WTC11 (cell line): Measurements from ENCODE around the gene DMRTB1.

Experiments used
- CBFB ChIP-seq: sonication (generic); formaldehyde crosslinking; IDR thresholded peaks from 2 replicates; pipeline ENCODE4 v1.8.1; 2022; ENCODE audit warnings: mild to moderate bottlenecking, low read depth, missing genetic modification reagents
- CREB1 ChIP-seq: sonication (generic); formaldehyde crosslinking; IDR thresholded peaks from 2 replicates; pipeline ENCODE4 v1.8.0; 2023; ENCODE audit warnings: mild to moderate bottlenecking, missing genetic modification reagents
- IRF2 ChIP-seq: sonication (generic); formaldehyde crosslinking; IDR thresholded peaks from 2 replicates; pipeline ENCODE4 v1.8.0; 2022; ENCODE audit warnings: low read depth, missing genetic modification reagents, borderline replicate concordance
- SMAD4 ChIP-seq: sonication (generic); formaldehyde crosslinking; IDR thresholded peaks from 2 replicates; pipeline ENCODE4 v1.8.0; 2022; ENCODE audit warnings: mild to moderate bottlenecking, missing genetic modification reagents
- SP1 ChIP-seq: sonication (generic); formaldehyde crosslinking; conservative IDR thresholded peaks from 2 replicates; pipeline ENCODE4 v1.8.1; 2022; ENCODE audit warnings: missing genetic modification reagents
- TF ChIP-seq, protein P1 (sequence below): fragments of 200-600 bp; IDR thresholded peaks from 2 replicates; pipeline ENCODE4 v1.8.0; 2022; ENCODE audit warnings: antibody characterized with exemption
- TF ChIP-seq, protein P2 (sequence below): sonication (generic); formaldehyde crosslinking; IDR thresholded peaks from 2 replicates; pipeline ENCODE4 v1.8.1; 2022; ENCODE audit warnings: low read depth, missing genetic modification reagents, borderline replicate concordance
- TF ChIP-seq, protein P3 (sequence below): sonication (generic); formaldehyde crosslinking; IDR thresholded peaks from 2 replicates; pipeline ENCODE4 v1.8.1; 2023; ENCODE audit warnings: mild to moderate bottlenecking, missing genetic modification reagents
- TF ChIP-seq, protein P4 (sequence below): fragments of 250-450 bp; sonication (Bioruptor Pico); IDR thresholded peaks from 2 replicates; pipeline ENCODE4 v2.1.2; 2022; ENCODE audit warnings: mild to moderate bottlenecking, moderate library complexity
- TF ChIP-seq, protein P5 (sequence below): sonication (generic); formaldehyde crosslinking; IDR thresholded peaks from 2 replicates; pipeline ENCODE4 v1.8.0; 2022; ENCODE audit warnings: missing genetic modification reagents

DNA sequence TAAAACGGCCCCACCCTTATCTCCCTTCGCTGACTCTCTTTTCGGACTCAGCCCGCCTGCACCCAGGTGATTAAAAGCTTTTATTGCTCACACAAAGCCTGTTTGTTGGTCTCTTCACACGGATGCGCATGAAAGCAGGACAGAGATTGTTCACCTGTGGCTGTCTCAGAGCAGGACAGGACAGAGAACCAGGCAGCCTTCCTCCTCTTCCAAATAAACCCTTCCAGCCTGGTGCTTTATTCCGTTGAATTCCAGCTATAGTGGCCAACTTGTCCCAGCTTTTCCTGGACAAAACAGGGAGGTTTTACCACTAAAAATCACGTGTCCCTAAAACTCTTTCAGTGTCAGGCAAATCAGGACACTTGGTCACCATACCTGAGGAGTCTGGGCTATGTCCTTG is 9.5 kb upstream of the DMRTB1 start:
- no peak for TF ChIP-seq SP1
- TF ChIP-seq, protein P1, sequence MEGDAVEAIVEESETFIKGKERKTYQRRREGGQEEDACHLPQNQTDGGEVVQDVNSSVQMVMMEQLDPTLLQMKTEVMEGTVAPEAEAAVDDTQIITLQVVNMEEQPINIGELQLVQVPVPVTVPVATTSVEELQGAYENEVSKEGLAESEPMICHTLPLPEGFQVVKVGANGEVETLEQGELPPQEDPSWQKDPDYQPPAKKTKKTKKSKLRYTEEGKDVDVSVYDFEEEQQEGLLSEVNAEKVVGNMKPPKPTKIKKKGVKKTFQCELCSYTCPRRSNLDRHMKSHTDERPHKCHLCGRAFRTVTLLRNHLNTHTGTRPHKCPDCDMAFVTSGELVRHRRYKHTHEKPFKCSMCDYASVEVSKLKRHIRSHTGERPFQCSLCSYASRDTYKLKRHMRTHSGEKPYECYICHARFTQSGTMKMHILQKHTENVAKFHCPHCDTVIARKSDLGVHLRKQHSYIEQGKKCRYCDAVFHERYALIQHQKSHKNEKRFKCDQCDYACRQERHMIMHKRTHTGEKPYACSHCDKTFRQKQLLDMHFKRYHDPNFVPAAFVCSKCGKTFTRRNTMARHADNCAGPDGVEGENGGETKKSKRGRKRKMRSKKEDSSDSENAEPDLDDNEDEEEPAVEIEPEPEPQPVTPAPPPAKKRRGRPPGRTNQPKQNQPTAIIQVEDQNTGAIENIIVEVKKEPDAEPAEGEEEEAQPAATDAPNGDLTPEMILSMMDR: no peak
- TF ChIP-seq IRF2 (CRISPR knock-in tag): no peak
- TF ChIP-seq, protein P2, sequence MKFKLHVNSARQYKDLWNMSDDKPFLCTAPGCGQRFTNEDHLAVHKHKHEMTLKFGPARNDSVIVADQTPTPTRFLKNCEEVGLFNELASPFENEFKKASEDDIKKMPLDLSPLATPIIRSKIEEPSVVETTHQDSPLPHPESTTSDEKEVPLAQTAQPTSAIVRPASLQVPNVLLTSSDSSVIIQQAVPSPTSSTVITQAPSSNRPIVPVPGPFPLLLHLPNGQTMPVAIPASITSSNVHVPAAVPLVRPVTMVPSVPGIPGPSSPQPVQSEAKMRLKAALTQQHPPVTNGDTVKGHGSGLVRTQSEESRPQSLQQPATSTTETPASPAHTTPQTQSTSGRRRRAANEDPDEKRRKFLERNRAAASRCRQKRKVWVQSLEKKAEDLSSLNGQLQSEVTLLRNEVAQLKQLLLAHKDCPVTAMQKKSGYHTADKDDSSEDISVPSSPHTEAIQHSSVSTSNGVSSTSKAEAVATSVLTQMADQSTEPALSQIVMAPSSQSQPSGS (CRISPR knock-in tag): no peak
- TF ChIP-seq, protein P3, sequence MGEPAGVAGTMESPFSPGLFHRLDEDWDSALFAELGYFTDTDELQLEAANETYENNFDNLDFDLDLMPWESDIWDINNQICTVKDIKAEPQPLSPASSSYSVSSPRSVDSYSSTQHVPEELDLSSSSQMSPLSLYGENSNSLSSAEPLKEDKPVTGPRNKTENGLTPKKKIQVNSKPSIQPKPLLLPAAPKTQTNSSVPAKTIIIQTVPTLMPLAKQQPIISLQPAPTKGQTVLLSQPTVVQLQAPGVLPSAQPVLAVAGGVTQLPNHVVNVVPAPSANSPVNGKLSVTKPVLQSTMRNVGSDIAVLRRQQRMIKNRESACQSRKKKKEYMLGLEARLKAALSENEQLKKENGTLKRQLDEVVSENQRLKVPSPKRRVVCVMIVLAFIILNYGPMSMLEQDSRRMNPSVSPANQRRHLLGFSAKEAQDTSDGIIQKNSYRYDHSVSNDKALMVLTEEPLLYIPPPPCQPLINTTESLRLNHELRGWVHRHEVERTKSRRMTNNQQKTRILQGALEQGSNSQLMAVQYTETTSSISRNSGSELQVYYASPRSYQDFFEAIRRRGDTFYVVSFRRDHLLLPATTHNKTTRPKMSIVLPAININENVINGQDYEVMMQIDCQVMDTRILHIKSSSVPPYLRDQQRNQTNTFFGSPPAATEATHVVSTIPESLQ (CRISPR knock-in tag): no peak
- TF ChIP-seq CBFB (CRISPR knock-in tag): no peak
- no peak for TF ChIP-seq CREB1 (CRISPR knock-in tag)
- TF ChIP-seq, protein P4, sequence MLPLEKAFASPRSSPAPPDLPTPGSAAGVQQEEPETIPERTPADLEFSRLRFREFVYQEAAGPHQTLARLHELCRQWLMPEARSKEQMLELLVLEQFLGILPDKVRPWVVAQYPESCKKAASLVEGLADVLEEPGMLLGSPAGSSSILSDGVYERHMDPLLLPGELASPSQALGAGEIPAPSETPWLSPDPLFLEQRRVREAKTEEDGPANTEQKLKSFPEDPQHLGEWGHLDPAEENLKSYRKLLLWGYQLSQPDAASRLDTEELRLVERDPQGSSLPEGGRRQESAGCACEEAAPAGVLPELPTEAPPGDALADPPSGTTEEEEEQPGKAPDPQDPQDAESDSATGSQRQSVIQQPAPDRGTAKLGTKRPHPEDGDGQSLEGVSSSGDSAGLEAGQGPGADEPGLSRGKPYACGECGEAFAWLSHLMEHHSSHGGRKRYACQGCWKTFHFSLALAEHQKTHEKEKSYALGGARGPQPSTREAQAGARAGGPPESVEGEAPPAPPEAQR (CRISPR knock-in tag): no peak
- no peak for TF ChIP-seq SMAD4 (CRISPR knock-in tag)
- TF ChIP-seq, protein P5, sequence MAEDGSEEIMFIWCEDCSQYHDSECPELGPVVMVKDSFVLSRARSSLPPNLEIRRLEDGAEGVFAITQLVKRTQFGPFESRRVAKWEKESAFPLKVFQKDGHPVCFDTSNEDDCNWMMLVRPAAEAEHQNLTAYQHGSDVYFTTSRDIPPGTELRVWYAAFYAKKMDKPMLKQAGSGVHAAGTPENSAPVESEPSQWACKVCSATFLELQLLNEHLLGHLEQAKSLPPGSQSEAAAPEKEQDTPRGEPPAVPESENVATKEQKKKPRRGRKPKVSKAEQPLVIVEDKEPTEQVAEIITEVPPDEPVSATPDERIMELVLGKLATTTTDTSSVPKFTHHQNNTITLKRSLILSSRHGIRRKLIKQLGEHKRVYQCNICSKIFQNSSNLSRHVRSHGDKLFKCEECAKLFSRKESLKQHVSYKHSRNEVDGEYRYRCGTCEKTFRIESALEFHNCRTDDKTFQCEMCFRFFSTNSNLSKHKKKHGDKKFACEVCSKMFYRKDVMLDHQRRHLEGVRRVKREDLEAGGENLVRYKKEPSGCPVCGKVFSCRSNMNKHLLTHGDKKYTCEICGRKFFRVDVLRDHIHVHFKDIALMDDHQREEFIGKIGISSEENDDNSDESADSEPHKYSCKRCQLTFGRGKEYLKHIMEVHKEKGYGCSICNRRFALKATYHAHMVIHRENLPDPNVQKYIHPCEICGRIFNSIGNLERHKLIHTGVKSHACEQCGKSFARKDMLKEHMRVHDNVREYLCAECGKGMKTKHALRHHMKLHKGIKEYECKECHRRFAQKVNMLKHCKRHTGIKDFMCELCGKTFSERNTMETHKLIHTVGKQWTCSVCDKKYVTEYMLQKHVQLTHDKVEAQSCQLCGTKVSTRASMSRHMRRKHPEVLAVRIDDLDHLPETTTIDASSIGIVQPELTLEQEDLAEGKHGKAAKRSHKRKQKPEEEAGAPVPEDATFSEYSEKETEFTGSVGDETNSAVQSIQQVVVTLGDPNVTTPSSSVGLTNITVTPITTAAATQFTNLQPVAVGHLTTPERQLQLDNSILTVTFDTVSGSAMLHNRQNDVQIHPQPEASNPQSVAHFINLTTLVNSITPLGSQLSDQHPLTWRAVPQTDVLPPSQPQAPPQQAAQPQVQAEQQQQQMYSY (CRISPR knock-in tag): no peak
